ENCODE measurements around the gene IL17D.

Gene IL17D

GRCh38 chr13:20714563-20715329, 11.2 kb downstream of the IL17D start:
- DNase-seq (ENCODE audit: low read depth in 1 of 2, low spot score in 1 of 2) = no peak
- TF ChIP-seq JUND (IDR thresholded peaks at IDR 0.05; ENCODE audit: low read depth) = no peak
- in situ Hi-C loops (cut with HindIII; ENCODE audit: low pct_unique_long_range_greater_than_20kb, low sequenced_read_pairs) = no loop called here

GRCh38 chr13:20715330-20715712, 11.8 kb downstream of the IL17D start:
- DNase-seq (ENCODE audit: low read depth in 1 of 2, low spot score in 1 of 2) = no peak
- in situ Hi-C loops (cut with HindIII; ENCODE audit: low pct_unique_long_range_greater_than_20kb, low sequenced_read_pairs) = no loop called here
- TF ChIP-seq JUND (IDR thresholded peaks at IDR 0.05; ENCODE audit: low read depth) = no peak

- TF ChIP-seq JUND (IDR thresholded peaks at IDR 0.05; ENCODE audit: low read depth) = no peak
- in situ Hi-C loops (cut with HindIII; ENCODE audit: low pct_unique_long_range_greater_than_20kb, low sequenced_read_pairs) = no loop called here
- DNase-seq (ENCODE audit: low read depth in 1 of 2, low spot score in 1 of 2) = no peak
Observed at GRCh38 chr13:20716951-20717350, 13.5 kb downstream of the IL17D start.

GRCh38 chr13:20717581-20718542, 14.4 kb downstream of the IL17D start:
- no peak for DNase-seq (ENCODE audit: low read depth in 1 of 2, low spot score in 1 of 2)
- in situ Hi-C loops (cut with HindIII; ENCODE audit: low pct_unique_long_range_greater_than_20kb, low sequenced_read_pairs) = no loop called here
- TF ChIP-seq JUND (IDR thresholded peaks at IDR 0.05; ENCODE audit: low read depth) = no peak

- in situ Hi-C loops (cut with HindIII; ENCODE audit: low pct_unique_long_range_greater_than_20kb, low sequenced_read_pairs) = no loop called here
- no peak for DNase-seq (ENCODE audit: low read depth in 1 of 2, low spot score in 1 of 2)
- TF ChIP-seq JUND (IDR thresholded peaks at IDR 0.05; ENCODE audit: low read depth) = no peak
Observed at GRCh38 chr13:20718958-20719566, 15.6 kb downstream of the IL17D start.

- in situ Hi-C loops (cut with HindIII; ENCODE audit: low pct_unique_long_range_greater_than_20kb, low sequenced_read_pairs) = no loop called here
- no peak for TF ChIP-seq JUND (IDR thresholded peaks at IDR 0.05; ENCODE audit: low read depth)
- DNase-seq (ENCODE audit: low read depth in 1 of 2, low spot score in 1 of 2) = no peak
Observed at GRCh38 chr13:20719783-20720182, 16.3 kb downstream of the IL17D start.

- DNase-seq (ENCODE audit: low read depth in 1 of 2, low spot score in 1 of 2) = no peak
- in situ Hi-C loops (cut with HindIII; ENCODE audit: low pct_unique_long_range_greater_than_20kb, low sequenced_read_pairs) = no loop called here
- TF ChIP-seq JUND (IDR thresholded peaks at IDR 0.05; ENCODE audit: low read depth) = no peak
Observed at GRCh38 chr13:20720499-20720898, 17.0 kb downstream of the IL17D start.

GRCh38 chr13:20721058-20721453, 17.6 kb downstream of the IL17D start:
- in situ Hi-C loops (cut with HindIII; ENCODE audit: low pct_unique_long_range_greater_than_20kb, low sequenced_read_pairs) = no loop called here
- no peak for DNase-seq (ENCODE audit: low read depth in 1 of 2, low spot score in 1 of 2)
- TF ChIP-seq JUND (IDR thresholded peaks at IDR 0.05; ENCODE audit: low read depth) = no peak

- in situ Hi-C loops (cut with HindIII; ENCODE audit: low pct_unique_long_range_greater_than_20kb, low sequenced_read_pairs) = no loop called here
- TF ChIP-seq JUND (IDR thresholded peaks at IDR 0.05; ENCODE audit: low read depth) = no peak
Observed at GRCh38 chr13:20721454-20722357, 18.2 kb downstream of the IL17D start.

GRCh38 chr13:20727856-20728255, 24.4 kb downstream of the IL17D start:
- DNase-seq (ENCODE audit: low read depth in 1 of 2, low spot score in 1 of 2) = no peak
- in situ Hi-C loops (cut with HindIII; ENCODE audit: low pct_unique_long_range_greater_than_20kb, low sequenced_read_pairs) = no loop called here
- TF ChIP-seq JUND (IDR thresholded peaks at IDR 0.05; ENCODE audit: low read depth) = no peak

More at GRCh38 chr13:20721454-20722357, 18.2 kb downstream of the IL17D start:
- DNase-seq (ENCODE audit: low read depth in 1 of 2, low spot score in 1 of 2) = no peak

GRCh38 chr13:20728579-20729311, 25.2 kb downstream of the IL17D start:
- no peak for TF ChIP-seq JUND (IDR thresholded peaks at IDR 0.05; ENCODE audit: low read depth)
- in situ Hi-C loops (cut with HindIII; ENCODE audit: low pct_unique_long_range_greater_than_20kb, low sequenced_read_pairs) = no loop called here
- DNase-seq (ENCODE audit: low read depth in 1 of 2, low spot score in 1 of 2) = no peak

All from T47D (cell line).